UCSD-AML1 (cell line): ENCODE results near the gene KRT4.
A peak's percentile ranks its signal among the peaks of the same experiment; 100 is the strongest.

Experiments used
- DNase-seq: peaks from one replicate; lab custom pipeline; 2025; ENCODE audit not compliant: unreplicated experiment; lab: John Stamatoyannopoulos, UW

Gene KRT4

DNA sequence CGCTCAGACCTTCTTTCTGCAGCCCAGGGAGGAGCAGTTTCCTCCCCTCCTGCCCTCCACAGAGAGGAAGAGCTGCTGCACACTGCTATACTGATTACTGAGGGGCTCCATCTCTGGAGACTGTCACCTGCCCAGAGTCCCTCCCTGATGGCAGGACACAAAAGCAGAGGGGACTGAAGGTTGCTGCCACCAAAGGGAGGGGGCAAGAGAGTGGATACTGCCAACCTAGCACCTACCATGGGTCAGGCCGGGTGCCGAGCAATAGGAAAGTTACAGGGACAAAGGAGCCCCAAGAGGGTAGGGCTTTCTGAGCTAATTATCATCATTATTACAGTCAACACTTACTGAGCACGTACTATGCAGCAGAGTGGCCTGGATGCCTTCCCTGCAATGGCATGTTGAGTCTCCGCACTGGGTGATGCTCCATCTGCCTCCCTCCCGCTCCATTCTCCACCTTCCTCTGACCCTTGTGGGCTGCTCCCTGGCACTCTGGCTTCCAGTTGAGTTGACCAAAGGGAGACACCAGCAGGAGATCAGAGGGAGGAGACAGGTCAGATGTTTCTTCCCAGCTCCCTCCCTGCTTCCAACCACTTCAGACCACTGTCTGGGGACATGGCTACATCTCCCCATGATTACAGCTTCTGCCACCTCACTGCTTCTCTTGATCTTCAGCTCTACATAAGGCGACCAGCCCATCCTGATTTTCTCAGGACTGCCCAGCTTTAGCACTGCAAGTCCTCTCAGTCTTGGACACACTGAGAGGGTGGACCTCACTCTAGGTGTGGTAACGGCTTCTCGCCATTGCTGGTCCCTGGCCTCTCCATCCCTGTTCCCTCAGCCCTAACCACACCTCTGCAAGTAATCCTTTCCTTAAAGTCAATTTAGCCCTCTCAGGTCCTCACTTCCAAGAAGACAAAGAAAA lies 22.8 kb upstream of the KRT4 start:
- no peak for DNase-seq

DNA sequence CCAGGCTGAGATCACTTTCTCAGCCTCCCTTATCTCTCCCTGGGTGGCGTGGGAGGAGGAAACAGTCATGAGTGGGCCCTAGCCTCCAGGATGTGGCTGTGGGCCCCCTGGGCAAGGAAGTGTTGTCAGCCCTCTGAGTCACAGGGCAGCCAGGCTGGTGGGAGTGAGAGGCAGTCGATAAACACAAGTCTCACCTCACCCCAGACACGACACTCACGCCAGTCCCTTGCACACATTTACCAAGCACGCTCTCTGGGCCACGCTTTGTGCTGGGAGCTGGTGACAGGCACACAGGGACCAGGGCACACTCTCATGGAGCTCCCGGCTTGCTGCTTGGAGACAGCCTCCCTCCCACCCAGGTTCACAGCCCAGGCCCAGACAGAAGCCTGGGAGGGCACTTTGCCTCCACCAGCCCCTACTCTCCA lies 22.1 kb upstream of the KRT4 start:
- DNase-seq: peak; percentile 71

DNA sequence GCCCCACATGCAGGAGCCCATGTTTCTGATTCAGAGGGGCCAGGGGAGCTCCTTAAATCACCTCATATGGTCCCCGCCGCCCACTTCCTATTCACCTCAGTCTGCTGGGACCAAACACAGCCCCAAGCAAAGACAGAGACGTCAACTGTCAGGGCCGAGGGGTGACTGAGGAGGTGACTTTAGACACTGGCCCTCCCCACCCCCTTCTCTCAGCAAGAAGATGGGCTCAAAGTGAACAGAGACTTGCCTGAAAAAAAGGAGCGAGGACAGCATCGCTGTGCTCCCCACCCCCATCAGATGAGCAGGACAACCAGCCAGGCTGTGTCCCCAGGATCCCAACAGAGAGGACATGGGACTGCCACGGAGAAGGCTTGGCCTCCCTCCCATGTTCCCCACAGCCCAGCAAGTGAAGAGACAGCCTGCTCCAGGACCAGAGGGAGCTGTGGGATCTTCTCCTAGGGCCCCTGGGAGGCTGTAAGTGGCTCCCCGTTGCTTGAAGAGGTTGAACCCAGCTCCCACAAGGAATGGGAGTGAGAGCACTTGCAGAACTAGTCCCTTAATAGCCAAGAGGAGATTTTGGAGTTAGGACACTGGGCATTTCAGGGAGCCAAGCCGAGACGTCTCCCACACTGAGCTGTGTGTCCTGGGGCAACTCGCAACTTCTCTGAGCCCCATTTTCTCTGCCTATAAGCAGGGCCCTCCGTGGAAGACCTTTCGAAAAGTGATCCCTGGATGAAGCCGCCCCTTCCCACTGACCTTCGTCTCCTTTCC lies 21.5 kb upstream of the KRT4 start:
- DNase-seq: no peak

DNA sequence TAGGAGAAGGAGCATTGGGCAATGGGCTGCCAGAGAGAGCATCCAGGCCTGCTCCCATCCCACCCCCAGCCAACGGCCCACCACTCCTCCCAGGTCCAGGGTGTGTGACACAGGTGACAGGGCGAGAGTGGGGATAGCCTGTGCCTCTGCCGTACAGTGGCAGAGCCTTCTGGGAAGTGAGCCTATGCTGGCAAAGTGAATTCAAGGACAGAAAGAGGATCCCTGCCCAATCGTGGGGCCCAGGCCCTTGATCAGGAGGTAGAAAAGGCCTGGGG lies 20.7 kb upstream of the KRT4 start:
- no peak for DNase-seq

DNA sequence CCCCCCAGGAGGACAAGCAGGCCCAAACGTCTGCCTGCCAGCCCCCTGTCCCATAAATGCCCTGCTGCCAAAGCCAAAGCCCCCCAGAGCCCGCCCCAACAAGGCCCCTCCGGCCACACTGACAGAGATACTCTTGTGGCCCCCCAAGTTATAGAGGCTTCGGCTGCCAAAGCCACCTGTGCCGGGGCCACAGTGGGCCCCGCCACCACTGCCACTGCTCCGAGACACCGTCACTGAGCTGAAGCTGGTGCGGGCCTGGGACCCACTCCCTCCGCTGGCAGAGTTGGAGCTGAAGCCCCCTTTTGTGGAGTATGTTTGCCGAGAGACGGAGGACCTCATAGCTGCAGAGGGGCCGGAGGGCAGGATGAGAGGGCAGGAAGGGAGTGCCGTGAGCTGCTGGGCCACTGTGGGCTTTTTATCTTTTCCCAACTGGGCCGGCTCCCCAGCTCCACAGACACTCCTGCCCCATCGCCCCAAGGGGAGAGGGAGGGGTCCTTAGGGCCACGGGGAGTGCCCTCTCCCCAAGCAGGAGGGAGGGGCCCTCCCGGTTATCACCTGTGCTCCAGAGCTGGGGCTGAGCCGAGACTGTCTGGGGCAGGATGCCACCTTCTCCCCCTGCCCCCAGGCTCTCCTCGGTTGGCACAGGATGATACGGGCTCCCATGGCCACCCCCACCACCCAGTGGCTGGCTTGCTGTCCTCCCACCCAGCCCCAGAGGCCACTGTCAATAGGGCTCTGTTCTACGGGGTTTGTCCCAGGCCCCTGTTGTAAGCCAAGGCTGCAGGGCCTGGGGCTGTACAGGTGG lies 20.2 kb upstream of the KRT4 start, which contains the start of gene KRT79:
TSS of gene KRT79 (minus strand) at position 390 of the 805 bp plus-strand sequence. CDS start at position 339, 51 bp downstream.
- no peak for DNase-seq

DNA sequence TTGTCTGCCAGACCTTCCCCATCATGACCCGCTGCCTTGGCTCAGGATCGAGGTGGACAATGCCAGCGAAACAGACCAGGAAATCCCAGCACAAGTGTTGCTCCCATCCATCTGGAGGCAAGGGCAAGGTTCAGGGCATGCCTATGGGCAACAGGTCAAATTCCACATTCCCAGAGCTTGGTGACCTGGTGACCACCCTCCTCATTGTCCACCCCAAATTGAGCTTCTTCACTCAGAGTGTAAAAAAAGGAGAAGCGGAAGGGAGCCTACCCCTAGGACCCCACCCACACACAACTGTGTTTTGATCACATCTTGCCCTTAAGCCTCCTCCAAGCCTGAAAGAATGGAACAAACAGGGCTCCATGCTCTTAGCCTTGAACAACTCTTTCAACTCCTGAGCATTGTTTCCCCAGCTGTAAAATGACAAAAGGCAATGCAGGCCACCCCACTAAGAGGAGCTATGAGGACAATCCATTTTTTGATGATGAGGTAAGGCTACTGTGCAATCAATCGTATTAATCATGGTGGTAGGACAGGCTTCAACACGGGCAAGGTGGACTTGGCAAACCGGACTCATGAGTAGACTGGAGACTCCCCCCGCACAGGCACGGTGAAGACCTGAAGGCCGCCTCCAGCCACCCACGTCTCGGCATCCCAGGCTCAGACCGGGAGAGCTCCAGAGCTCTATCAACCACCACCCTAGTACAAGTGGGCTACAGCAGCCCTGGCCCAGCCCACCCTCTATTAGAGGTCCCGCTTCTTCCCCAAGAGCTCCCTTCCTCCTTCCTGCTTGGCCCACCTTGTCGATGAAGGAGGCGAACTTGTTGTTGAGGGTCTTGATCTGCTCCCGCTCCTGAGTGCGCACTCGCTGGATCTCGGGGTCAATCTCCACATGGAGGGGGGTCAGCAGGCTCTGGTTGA lies 19.3 kb upstream of the KRT4 start:
- no peak for DNase-seq

DNA sequence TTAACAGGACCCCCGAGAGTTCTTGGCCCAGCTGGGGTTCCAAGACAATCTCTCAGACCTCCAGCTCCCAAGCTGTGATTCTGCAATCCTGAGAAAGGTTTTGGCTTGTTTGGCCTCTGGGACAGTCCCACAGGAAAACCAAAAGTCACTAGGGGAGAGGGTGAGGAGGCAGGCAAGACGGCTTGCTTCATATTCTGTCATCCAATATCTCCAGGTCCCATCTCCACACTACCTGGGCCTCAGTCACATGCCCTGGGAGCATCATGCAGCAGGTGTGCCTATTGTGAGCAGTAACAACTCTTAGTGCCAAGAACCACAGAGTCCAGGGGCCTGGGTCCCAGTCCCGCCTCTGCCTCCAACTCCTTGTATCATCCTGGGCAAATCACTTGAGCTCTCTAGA lies 18.5 kb upstream of the KRT4 start:
- DNase-seq: no peak

DNA sequence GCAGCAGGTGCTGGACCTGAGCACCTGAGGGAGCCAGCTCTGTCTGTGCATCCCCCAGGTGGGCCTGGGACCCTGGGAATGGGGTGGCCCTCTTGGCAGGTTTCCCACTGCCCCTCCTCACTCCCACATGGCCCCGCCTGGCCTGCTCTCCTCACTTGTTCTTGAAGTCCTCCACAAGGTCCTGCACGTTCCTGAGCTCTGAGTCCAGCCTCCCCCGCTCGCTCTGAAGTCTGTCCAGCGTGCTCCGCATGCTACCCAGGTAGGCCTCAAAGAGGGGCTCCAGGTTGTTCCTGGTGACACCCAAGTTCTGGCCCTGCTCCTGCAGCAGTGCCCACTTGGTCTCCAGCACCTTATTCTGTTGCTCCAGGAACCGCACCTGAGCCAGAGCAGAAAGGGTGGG lies 17.3 kb upstream of the KRT4 start:
- DNase-seq: no peak

DNA sequence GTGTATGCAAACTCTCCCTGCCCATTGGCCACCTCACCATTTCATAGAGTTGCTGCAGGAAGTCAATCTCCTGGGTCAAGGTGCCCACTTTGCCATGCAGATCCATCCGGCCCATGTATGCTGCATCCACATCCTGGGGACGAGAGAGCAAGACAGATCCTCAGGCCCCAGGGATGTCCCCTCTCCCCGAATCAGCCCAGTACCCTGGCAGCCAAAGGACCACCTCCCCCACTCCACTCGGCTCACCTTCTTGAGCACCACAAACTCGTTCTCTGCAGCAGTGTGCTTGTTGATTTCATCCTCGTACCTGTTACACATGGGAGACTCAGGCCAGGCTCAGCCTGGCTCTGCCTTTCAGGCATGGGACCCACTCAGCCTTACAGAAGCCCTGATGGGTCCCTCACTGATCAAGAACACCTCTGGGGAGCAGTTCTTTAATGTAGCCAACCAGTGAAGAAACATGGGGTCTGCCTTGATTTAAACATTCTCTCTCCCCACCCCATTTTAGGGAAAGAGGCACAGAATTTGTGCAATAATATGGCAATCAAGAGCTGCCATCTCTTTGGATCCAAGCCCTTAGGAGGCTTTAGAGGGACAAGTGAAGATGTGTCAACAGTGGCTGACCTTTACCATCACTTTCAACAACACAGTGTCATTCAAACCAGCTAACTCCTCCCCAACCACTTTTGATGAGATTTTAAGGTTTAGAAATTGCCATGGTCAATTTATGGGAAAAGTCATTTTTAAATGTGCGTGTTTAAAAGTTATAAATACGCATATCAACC lies 16.3 kb upstream of the KRT4 start:
- no peak for DNase-seq

DNA sequence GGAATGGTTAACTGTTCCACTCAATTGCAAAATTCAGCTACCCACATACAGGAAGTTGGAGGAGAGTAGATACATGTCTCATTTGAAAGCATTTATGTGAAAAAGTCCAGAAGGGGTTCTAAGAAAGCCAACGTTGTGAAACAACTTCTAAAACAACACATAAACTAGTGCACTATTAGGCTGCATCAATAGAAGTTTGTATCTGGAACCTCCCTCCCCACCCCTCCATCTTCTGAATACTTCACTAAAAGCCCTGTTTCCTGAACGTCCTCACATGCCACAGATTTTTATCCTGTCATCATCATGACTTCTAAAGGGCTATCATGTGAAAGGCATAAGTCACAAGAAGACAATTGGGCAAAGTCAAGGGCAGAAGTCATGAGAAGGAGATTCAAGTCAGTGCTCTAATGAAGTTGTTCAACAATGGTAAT lies 14.7 kb upstream of the KRT4 start:
- DNase-seq: no peak

DNA sequence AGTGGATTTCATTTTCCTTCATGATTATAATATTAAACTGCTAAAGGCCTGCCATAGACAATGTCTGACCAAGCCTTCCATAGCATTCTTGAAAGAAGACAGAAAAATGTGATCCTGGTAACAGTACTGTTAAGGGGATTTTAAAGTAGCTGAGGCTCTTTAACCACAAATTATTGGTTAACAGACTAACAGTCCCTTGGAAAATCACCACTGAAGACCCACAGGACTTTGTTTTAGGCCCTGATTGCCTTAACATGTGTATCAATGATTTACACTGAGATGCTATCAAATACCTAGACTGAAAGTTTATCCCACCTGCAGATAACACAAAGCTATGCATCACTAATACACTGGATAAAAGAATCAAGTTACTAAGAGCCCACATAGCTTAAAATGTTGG lies 14.2 kb upstream of the KRT4 start:
- no peak for DNase-seq

DNA sequence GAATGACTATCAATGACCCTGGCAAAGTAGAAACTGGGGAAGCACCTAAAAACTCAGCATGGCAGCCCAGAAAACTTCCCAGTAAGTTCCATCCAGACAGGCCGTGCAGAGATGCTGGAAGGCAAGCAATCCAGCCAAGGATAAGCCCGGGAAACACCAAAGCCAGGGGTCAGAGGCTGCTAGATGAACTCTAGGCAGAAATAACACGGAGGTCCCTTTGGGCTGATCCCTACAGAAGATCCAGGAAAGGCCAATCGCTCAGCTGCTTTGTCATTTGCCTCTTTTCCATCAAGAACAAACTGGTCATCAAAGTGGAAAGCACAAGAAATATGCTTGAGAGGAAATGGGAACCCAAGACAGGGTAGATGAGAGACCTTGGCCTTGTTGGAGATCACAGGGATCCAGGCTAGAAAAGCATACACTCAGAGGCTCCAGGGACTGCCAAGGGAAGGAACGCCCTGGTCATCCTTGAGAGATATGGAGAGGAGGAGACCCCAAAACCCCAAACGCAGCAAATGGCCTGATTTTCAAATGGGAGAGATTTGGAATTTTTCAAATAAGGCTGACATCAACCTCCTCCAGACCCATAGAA lies 13.7 kb upstream of the KRT4 start:
- no peak for DNase-seq

DNA sequence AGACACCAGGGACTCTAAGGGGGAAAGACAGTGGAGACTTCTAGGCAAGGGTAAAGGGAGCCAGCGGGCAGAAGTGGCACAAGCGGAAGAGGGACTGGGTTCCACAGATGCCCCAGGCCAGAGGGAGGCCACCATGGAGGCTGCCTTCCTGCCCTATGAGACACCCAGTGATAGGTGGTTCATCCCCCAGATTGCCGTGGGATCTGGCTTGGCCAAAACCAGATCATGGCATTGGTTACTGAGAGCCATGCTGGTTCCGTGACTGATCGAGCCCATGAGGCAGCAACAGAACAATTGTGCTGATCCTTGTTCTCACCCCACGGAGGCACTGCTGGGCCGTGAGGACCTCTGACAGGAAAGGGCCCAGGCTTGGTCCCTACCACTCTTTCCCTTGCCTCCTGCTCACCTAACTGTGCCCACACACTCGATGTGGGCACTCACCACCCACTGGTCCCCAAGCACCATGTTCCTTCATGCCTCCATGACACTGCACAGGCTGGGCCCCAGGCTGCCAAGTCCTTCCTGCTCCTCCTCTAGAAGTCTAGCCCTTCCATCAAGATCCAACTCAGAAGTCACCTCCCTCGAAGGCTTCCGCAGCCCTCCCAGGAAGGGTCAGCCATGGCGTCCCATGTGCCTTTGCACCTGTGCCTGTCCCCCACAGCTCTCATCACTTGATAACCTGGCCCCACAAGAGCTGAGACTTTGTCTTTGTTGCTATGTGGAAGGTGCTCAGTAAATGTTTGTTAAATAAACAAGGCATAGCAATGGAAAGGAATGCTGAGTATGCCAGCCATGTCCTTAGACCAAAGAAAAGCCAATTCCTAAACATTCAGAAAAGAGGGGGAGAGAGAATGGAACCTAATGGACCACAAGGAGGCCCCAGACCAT lies 12.9 kb upstream of the KRT4 start:
- DNase-seq: no peak

DNA sequence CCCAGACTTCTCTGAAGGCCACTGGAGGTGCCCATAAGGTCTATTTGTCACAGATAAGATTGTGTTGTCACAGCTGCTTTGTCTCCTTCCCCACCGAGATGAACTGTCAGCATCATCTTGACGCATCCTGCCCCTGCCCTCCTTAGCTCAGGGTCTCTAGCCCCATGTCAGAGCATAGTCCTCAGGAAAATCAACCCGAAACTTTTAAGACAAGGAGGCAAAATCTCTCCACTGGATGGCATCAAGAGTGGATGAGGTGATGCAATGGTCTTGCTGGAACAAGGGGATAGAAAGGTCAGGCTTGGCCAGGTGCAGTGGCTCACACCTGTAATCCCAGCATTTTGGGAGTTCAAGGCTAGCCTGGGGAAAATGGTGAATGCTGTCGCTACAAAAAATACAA lies 12.0 kb upstream of the KRT4 start:
- DNase-seq: no peak

DNA sequence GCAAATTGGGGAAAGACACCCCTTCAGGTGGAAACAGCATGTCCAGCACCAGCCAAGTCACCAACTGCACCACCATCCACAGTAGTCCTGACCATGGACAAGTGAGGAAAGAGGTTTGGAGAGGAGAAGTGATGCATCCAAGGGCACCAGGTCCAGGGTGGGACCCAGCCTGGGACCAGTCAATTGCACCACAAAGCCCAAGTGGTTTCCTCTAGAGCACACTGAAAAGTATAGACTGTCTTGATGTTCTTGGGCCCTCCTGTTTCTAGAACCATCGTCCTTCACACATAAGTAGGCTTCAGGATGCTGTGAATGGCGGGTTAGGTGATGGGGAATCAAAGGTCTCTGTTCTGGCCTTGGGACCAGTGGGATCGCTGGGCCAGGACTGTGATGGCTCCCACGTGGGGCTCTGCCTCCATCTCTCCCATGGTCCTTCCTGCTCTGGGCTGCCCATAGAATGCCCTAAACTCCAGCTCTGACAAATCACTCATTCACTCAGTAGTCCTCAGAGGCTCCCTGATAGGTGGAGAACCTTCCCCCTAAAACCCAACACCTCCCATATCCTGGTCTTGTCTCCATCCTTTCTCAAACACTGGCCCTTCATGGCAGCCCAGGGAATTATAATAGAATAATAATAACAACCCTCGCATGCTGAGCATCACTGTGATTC lies 11.0 kb upstream of the KRT4 start:
- DNase-seq: no peak

DNA sequence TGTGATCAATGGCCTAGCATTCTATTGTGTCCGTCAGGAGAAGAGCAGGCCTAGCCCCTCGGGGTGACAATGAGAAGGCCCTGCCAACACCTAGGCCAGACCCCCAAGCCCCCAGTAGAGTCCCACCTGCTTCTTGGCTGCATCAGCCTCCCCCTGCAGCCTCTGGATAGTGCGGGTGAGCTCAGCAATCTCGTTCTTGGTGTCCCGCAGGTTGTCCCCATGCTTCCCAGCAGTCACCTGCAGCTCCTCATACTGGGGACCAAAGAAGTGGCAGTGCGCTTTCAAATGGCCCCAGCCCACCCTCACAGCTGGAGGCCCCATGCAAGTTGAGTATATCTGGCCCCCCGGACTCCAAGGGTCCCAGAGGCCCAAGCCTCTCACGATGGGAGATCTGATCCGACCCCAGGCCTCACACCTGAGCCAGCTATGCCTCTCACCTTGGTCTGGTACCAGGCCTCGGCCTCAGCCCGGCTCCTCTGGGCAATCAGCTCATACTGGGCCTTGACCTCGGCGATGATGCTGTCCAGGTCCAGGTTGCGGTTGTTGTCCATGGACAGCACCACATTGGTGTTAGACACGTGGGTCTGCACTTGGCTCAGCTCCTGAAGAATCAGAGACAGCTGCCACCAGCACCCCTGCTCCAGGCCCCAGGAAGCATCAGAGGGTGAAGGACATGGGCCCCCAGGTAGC lies 10.0 kb upstream of the KRT4 start:
- no peak for DNase-seq
